Hypothalamus (tissue), 51 donors: ENCODE results near the gene SERPINA7.
"Not testable (repeated sequence)": the region's sequence is repeated elsewhere in the genome, so short reads cannot be mapped to it uniquely, and the experiment has no call there.

Experiments used
- DNase-seq, 51 donors: peaks; one replicate each; lab custom pipeline; 2025; lab: John Stamatoyannopoulos, UW

SERPINA7 gene, protein sequence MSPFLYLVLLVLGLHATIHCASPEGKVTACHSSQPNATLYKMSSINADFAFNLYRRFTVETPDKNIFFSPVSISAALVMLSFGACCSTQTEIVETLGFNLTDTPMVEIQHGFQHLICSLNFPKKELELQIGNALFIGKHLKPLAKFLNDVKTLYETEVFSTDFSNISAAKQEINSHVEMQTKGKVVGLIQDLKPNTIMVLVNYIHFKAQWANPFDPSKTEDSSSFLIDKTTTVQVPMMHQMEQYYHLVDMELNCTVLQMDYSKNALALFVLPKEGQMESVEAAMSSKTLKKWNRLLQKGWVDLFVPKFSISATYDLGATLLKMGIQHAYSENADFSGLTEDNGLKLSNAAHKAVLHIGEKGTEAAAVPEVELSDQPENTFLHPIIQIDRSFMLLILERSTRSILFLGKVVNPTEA

GRCh38 chrX:106038625-106039024, at the start of gene SERPINA7:
Gene SERPINA7, minus strand, starts transcription at chrX:106038727. Its CDS starts 1,669 bp downstream, at chrX:106037058.
- DNase-seq: no peak

- DNase-seq: no peak
Observed at GRCh38 chrX:106069048-106069447, 30.5 kb upstream of the SERPINA7 start.

DNA sequence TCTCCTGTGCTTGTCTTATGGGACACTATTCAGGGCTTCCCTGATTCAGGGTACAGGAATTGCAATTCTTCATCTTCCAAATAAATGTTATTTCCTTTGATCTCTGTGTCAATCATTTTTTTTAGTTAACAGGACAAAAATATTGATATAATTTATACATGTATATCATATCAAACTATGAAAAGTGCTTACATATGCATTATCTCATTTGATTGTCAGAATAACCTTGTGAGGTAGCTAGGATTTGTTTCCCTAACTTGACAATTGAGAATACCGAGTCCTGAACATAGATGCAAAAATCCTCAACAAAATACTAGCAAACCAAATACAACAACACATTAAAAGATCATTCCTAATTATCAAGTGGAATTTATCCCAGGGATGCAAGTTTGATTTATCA, 11.5 kb upstream of the SERPINA7 start:
- DNase-seq: no peak

DNA sequence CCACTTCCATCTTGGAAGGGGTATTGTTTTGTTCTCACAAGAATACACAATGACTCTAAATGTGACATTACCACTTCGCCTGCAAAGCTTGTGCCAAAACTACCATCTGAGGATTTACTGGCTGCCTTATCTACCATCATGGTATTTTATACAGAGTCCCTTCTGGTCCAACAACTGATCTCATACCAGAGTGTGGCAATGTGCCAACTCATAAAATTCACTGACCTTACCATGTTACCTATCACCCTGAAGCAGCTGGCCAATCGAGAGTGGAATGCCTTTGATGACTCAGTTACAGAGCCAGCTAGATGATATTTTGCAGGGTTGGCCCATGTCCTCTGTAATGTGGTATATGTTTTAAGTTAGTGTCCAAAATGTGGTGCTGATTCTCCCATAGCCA, 3.8 kb upstream of the SERPINA7 start:
- DNase-seq: no peak

DNA sequence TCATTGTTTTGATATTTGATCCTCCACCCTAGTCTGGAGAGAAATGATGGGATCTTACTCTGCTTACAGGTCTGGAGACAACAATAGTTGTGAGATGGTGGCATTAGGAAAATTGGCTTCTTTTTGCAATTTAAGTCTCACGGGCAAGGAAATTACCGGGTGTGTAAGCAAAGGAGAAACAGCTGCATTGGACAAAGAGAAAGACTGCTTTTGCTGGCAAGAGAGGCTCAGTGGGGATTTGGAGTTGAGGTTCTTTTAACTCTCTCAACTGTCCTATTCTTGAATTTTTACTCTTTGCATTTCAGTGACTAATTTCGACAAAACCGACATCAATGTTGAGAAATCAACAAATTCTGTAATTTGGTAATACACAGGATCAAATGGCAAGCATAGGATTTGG, 2.3 kb upstream of the SERPINA7 start:
- DNase-seq: no peak

GRCh38 chrX:106039920-106040319, 1.4 kb upstream of the SERPINA7 start:
- DNase-seq: no peak

GRCh38 chrX:106037835-106038473, 573 bp downstream of the SERPINA7 start:
- no peak for DNase-seq

DNA sequence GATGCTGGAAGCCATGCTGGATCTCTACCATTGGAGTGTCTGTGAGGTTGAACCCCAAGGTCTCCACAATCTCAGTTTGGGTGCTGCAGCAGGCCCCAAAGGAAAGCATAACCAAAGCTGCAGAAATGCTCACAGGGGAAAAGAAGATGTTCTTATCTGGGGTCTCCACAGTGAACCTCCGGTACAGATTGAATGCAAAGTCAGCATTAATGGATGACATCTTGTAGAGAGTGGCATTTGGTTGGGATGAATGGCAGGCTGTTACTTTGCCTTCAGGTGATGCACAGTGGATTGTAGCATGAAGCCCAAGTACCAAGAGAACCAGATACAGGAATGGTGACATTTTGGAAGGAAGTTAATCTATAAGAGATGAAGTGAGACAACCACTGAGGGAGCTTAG, 1.8 kb downstream of the SERPINA7 start:
- no peak for DNase-seq

DNA sequence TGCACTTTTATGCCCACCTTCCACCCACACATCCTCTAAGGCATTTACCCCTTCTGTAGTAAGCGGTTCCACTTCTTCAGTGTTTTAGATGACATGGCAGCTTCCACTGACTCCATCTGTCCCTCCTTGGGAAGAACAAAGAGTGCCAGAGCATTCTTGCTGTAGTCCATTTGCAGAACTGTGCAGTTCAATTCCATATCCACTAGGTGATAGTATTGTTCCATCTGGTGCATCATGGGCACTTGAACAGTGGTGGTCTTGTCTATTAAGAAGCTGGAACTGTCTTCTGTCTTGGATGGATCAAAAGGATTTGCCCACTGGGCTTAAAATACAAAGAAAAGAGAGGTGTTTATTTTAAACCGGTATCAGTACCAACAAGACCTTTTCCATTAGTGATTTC, 3.5 kb downstream of the SERPINA7 start:
- no peak for DNase-seq

DNA sequence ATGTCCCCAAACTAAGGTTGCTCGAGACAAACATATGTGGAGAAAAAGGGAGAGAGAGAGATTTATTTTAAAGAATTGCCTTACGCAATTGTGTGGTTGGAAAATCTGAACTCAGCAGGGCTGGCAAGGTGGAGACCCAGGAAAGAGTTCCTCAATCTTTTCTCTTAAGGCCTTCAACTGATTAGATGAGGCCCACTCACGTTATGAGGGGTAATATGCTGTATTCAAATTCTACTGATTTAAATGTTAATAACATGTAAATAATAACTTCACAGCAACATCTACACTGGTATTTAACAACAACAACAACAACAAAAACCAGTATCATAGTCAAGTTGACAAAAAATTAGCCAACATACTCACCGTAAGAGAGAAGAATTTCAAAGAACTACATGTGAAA, 14.6 kb downstream of the SERPINA7 start:
- DNase-seq: no peak

- no peak for DNase-seq
Observed at GRCh38 chrX:106022238-106022637, 16.3 kb downstream of the SERPINA7 start.

DNA sequence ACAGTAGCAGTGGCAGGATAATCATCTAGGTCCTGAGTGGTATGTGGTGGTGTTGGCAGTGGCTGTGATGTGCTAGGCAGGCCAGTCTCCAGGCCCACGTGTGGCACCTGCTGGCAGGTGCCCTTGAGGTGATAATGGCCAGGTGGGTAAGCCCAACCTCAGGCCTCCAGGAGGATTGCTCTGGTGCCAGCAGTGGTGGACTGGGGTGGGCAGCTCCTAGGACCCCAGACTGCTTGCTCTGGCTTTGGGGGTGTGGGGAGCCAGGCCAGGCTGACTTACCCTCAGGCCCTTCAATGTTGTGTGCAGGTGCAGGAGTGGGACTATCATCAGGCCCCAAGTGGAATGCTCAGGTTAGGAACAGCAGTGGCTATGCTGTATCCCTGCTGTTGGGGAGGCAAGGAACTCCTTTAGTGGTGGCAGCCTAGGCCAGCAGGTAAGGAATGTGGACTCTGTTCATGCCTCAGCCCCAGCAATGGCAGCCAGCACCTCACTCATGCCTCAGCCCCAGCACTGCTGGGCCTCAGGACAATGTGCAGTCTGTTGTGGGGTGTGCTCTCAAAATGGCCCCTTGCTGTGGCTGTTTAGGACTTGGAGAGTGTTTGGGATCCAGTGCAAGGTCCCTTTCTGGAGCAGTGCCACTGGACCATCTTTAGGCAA, 24.3 kb downstream of the SERPINA7 start:
- DNase-seq: no peak

DNA sequence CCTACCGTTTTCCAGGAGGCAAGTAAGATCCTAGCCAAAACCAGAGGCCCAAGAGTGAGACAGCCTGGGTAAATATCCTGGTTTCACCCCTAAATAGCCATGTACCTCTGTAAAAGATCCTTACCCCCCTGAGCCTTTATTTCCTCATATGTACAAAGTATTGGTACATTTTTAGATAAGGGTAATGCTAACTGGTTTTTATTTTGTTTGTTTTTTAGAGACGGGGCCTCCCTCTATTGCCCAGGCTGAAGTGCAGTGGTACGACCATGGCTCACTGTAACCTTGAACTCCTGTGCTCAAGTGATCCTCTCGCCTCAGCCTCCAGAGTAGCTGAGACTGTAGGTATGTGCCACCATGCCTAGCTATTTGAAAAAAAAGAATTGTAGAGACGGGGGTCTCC, 29.4 kb downstream of the SERPINA7 start:
- no peak for DNase-seq

- no peak for DNase-seq
Observed at GRCh38 chrX:106007815-106008214, 30.7 kb downstream of the SERPINA7 start.

GRCh38 chrX:106005684-106006083, 32.8 kb downstream of the SERPINA7 start:
- no peak for DNase-seq

GRCh38 chrX:106000609-106001008, 37.9 kb downstream of the SERPINA7 start:
- not testable (repeated sequence) for DNase-seq

GRCh38 chrX:106000203-106000602, 38.3 kb downstream of the SERPINA7 start:
- DNase-seq: no peak

GRCh38 chrX:105999294-105999693, 39.2 kb downstream of the SERPINA7 start:
- no peak for DNase-seq

DNA sequence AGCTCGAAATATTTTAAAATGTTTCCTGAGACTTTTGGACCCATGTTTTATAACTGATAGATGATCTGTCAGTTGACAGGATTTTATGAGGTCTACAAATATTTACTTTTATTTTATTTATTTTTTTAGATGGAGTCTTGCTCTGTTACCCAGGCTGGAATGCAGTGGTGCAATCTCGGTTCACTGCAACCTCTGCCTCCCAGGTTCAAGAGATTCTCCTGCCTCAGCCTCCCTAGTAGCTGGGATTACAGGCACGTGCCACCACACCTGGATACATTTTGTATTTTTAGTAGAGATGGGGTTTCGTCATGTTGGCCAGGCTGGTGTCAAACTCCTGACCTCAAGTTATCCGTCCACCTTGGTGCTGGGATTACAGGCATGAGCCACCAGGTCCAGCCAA, 50.0 kb downstream of the SERPINA7 start:
- DNase-seq: not testable (repeated sequence)
